ENCODE measurements around the gene ENO3. TPM values are rescaled to one million over a fixed set of nuclear protein-coding genes. Genes with fewer than 3 reads are reported as not detected.

ENO3 gene
- total and polyA plus RNA-seq, 10 of the 15 experiments (the other 5 are each of a cell fraction or from before 2014, with no cell fraction given), result 6.8 to 28.4 (median 17.0) TPM

GRCh38 chr17:4947411-4948165 lies 3.3 kb upstream of the ENO3 start (continued):
- TF ChIP-seq NR2C1 (IDR thresholded peaks at IDR 0.05) (peak; percentile 69), ZNF592 (IDR thresholded peaks at IDR 0.05) (no peak), ATF3 (IDR thresholded peaks at IDR 0.05; ENCODE audit: borderline replicate concordance, extremely low read depth, low read depth, low read length) (no peak), RFX5 (IDR thresholded peaks at IDR 0.05; ENCODE audit: low read depth, low read length) (no peak), USF2 (IDR thresholded peaks at IDR 0.05; ENCODE audit: borderline replicate concordance, low read depth, low read length) (no peak), CREM (IDR thresholded peaks at IDR 0.05; ENCODE audit: low read depth) (no peak), ZBED1 (IDR thresholded peaks at IDR 0.05; ENCODE audit: borderline replicate concordance) (peak; percentile 12; the same call in 1 of the 2 replicates), POLR2AphosphoS5 (IDR thresholded peaks at IDR 0.05; ENCODE audit: low read length) (peak; percentile 59), SKIL (IDR thresholded peaks at IDR 0.05; ENCODE audit: low read depth, poor library complexity, severe bottlenecking) (no peak), HDAC6 (IDR thresholded peaks at IDR 0.05; ENCODE audit: unreplicated experiment) (no peak), TCF3 (IDR thresholded peaks at IDR 0.05; ENCODE audit: borderline replicate concordance, insufficient read depth, low read depth, low read length) (0 out of 2 replicates have a peak, but pooled peaks have one; percentile 23), E4F1 (IDR thresholded peaks at IDR 0.05; ENCODE audit: borderline replicate concordance, partially characterized antibody) (peak; percentile 32), TAF1 (IDR thresholded peaks at IDR 0.05; ENCODE audit: borderline replicate concordance, low read depth, low read length) (peak; percentile 76), YY1 (IDR thresholded peaks at IDR 0.05; ENCODE audit: low read depth, low read length) (0 out of 2 replicates have a peak, but pooled peaks have one; percentile 43), MAX (IDR thresholded peaks at IDR 0.05; ENCODE audit: low read depth, low read length) (0 out of 2 replicates have a peak, but pooled peaks have one; percentile 26), EZH2 (IDR thresholded peaks at IDR 0.05; ENCODE audit: borderline replicate concordance, control insufficient read depth, low read depth, low read length) (no peak), JUNB (IDR thresholded peaks at IDR 0.05) (no peak), RUNX3 (IDR thresholded peaks at IDR 0.05; ENCODE audit: low read length) (no peak), CREB1 (IDR thresholded peaks at IDR 0.05; ENCODE audit: low read depth) (no peak)
